ENCODE results near the gene HES4. TPM values are rescaled to one million over a fixed set of nuclear protein-coding genes. Genes with fewer than 3 reads are reported as not detected.
"Not testable (repeated sequence)": the region's sequence is repeated elsewhere in the genome, so short reads cannot be mapped to it uniquely, and the experiment has no call there.

Gene HES4
- total RNA-seq, 4 donors from 2014 or later = 12.7 to 34.8 (median 31.6) TPM

GRCh38 chr1:998745-998994 lies 1.2 kb downstream of the HES4 start:
- H3K27ac ChIP-seq = peak overlapping the region; percentile 89
- no peak for TF ChIP-seq CTCF (IDR thresholded peaks at IDR 0.05)
- TF ChIP-seq POLR2A (IDR thresholded peaks at IDR 0.05) = no peak
- TF ChIP-seq POLR2AphosphoS5 (IDR thresholded peaks at IDR 0.05) = no peak
- TF ChIP-seq EP300 (IDR thresholded peaks at IDR 0.05) = no peak
- no peaks in the 10 kb centered on the region for H3K36me3 ChIP-seq
- no CpG with 5 or more reads among the region's 27 CpGs for WGBS
- peaks cover 70% of the 10 kb centered on the region for H3K27me3 ChIP-seq
- peaks cover 52% of the 10 kb centered on the region for H3K4me1 ChIP-seq
- H3K9me3 ChIP-seq = no peaks in the 10 kb centered on the region
- peak overlapping the region; percentile 56 for H3K4me3 ChIP-seq
- DNase-seq (ENCODE audit: low spot score in 2 of 2) = no peak

- no peak overlapping the region for H3K27ac ChIP-seq
These were observed 1.7 kb downstream of the HES4 start for GRCh38 chr1:997993-998744.

GRCh38 chr1:997713-997992 lies 2.2 kb downstream of the HES4 start:
- peaks cover 61% of the 10 kb centered on the region for H3K27me3 ChIP-seq
- 100% methylated on average over 1 of the region's 3 CpGs for WGBS
- TF ChIP-seq EP300 (IDR thresholded peaks at IDR 0.05) (no peak), POLR2A (IDR thresholded peaks at IDR 0.05) (no peak)
- no peak for DNase-seq (ENCODE audit: low spot score in 2 of 2)
- no peak overlapping the region for H3K27ac ChIP-seq
- H3K4me3 ChIP-seq = no peak overlapping the region
- H3K9me3 ChIP-seq = no peaks in the 10 kb centered on the region
- no peaks in the 10 kb centered on the region for H3K36me3 ChIP-seq
- peaks cover 44% of the 10 kb centered on the region for H3K4me1 ChIP-seq

More at GRCh38 chr1:997993-998744, 1.7 kb downstream of the HES4 start:
- H3K36me3 ChIP-seq = no peaks in the 10 kb centered on the region
- peak overlapping the region; percentile 56 for H3K4me3 ChIP-seq
- H3K27me3 ChIP-seq = peaks cover 65% of the 10 kb centered on the region
- H3K4me1 ChIP-seq = peaks cover 48% of the 10 kb centered on the region
- WGBS = 71% methylated on average over 21 of the region's 75 CpGs
- TF ChIP-seq POLR2AphosphoS5 (IDR thresholded peaks at IDR 0.05) = no peak
- TF ChIP-seq POLR2A (IDR thresholded peaks at IDR 0.05) = no peak
- TF ChIP-seq EP300 (IDR thresholded peaks at IDR 0.05) = no peak
- TF ChIP-seq CTCF (IDR thresholded peaks at IDR 0.05) = no peak
- no peaks in the 10 kb centered on the region for H3K9me3 ChIP-seq
- peak; percentile 64 to 80 for DNase-seq (ENCODE audit: low spot score in 2 of 2)

GRCh38 chr1:996851-997712 lies 2.8 kb downstream of the HES4 start:
- H3K27ac ChIP-seq = no peak overlapping the region
- DNase-seq (ENCODE audit: low spot score in 2 of 2) = peak; percentile 67 to 74
- TF ChIP-seq CTCF (IDR thresholded peaks at IDR 0.05) (no peak), POLR2A (IDR thresholded peaks at IDR 0.05) (no peak), POLR2AphosphoS5 (IDR thresholded peaks at IDR 0.05) (no peak), EP300 (IDR thresholded peaks at IDR 0.05) (no peak)
- peaks cover 65% of the 10 kb centered on the region for H3K27me3 ChIP-seq
- no peak overlapping the region for H3K4me3 ChIP-seq
- peaks cover 44% of the 10 kb centered on the region for H3K4me1 ChIP-seq
- H3K36me3 ChIP-seq = no peaks in the 10 kb centered on the region
- WGBS = 62% methylated on average over 13 of the region's 24 CpGs
- no peaks in the 10 kb centered on the region for H3K9me3 ChIP-seq

GRCh38 chr1:995665-996633 lies 3.9 kb downstream of the HES4 start:
- TF ChIP-seq POLR2A (IDR thresholded peaks at IDR 0.05) = no peak
- H3K36me3 ChIP-seq = no peaks in the 10 kb centered on the region
- peaks cover 62% of the 10 kb centered on the region for H3K27me3 ChIP-seq
- no peak overlapping the region for H3K27ac ChIP-seq
- H3K4me3 ChIP-seq = no peak overlapping the region
- H3K9me3 ChIP-seq = no peaks in the 10 kb centered on the region
- peaks cover 35% of the 10 kb centered on the region for H3K4me1 ChIP-seq
- DNase-seq (ENCODE audit: low spot score in 2 of 2) = peak; percentile 61 to 72
- WGBS = 35% methylated on average over 22 of the region's 30 CpGs

GRCh38 chr1:994546-994945 lies 5.4 kb downstream of the HES4 start:
- Histone ChIP-seq H3K4me1 (peaks cover 21% of the 10 kb centered on the region), H3K27me3 (peaks cover 48% of the 10 kb centered on the region)
- H3K36me3 ChIP-seq; H3K4me3 ChIP-seq; DNase-seq (ENCODE audit: low spot score in 2 of 2); H3K9me3 ChIP-seq; H3K27ac ChIP-seq: not testable (repeated sequence)
- 88% methylated on average over 4 of the region's 6 CpGs for WGBS
